Liver (tissue), 9 donors: ENCODE results near the gene ZSCAN21. TPM values are rescaled to one million over a fixed set of nuclear protein-coding genes. Genes with fewer than 3 reads are reported as not detected.

Experiments
- DNase-seq: peaks from one replicate; pipeline ENCODE4 v3.0.0-alpha.2; 2017; ENCODE audit warnings: low spot score
- H3K27ac ChIP-seq, 2 donors: one replicate each; pipeline ENCODE4 v1.7.0; 2013; ENCODE audit warnings: inconsistent platforms in 2 of 2, low read length in 2 of 2, control low read depth in 1 of 2, low read depth in 1 of 2, mild to moderate bottlenecking in 1 of 2
- H3K27me3 ChIP-seq, 4 donors: one replicate each; pipeline versions ENCODE4 v1.6.1 to v1.7.0; 2013; ENCODE audit warnings: low read length in 3 of 4, inconsistent platforms in 1 of 4, mild to moderate bottlenecking in 1 of 4, moderate library complexity in 1 of 4; ENCODE audit not compliant: control insufficient read depth in 4 of 4, insufficient read depth in 4 of 4
- H3K36me3 ChIP-seq, 4 donors: one replicate each; pipeline versions ENCODE4 v1.6.1 to v1.7.0; 2013; ENCODE audit warnings: low read length in 3 of 4, mild to moderate bottlenecking in 3 of 4, low read depth in 1 of 4, moderate library complexity in 1 of 4; ENCODE audit not compliant: control insufficient read depth in 4 of 4, insufficient read depth in 3 of 4
- H3K4me1 ChIP-seq, 4 donors: one replicate each; pipeline versions ENCODE4 v1.6.1 to v1.7.0; 2013; ENCODE audit warnings: low read length in 3 of 4, mild to moderate bottlenecking in 3 of 4, moderate library complexity in 1 of 4; ENCODE audit not compliant: control insufficient read depth in 4 of 4, insufficient read depth in 4 of 4
- H3K4me3 ChIP-seq, 3 donors: one replicate each; pipeline versions ENCODE4 v1.6.1 to v1.7.0; 2013; ENCODE audit warnings: low read length in 3 of 3, control low read depth in 1 of 3, low read depth in 1 of 3, mild to moderate bottlenecking in 1 of 3
- H3K9ac ChIP-seq, 2 donors: one replicate each; pipeline ENCODE4 v1.7.0; 2013; ENCODE audit warnings: low read length in 2 of 2, mild to moderate bottlenecking in 2 of 2, moderate library complexity in 2 of 2, control low read depth in 1 of 2, low read depth in 1 of 2
- H3K9me3 ChIP-seq, 4 donors: one replicate each; pipeline versions ENCODE4 v1.6.1 to v1.7.0; 2013; ENCODE audit warnings: low read length in 3 of 4; ENCODE audit not compliant: control insufficient read depth in 4 of 4
- ATF3 ChIP-seq: IDR thresholded peaks from 2 replicates; pipeline ENCODE4 v1.6.1; 2016; ENCODE audit warnings: antibody characterized with exemption
- CTCF ChIP-seq: fragments of 150-350 bp; IDR thresholded peaks from 2 replicates; pipeline ENCODE4 v1.5.1; 2017; ENCODE audit warnings: improper control_type of control experiment, low read depth, low read length; ENCODE audit not compliant: missing input control
- FOXA2 ChIP-seq: IDR thresholded peaks from 2 replicates; pipeline ENCODE4 v1.6.1; 2016; ENCODE audit warnings: antibody characterized with exemption
- GABPA ChIP-seq, 2 donors: IDR thresholded peaks in 1 of 2; conservative IDR thresholded peaks in 1 of 2; 2 replicates each; pipeline ENCODE4 v1.6.1; 2016; ENCODE audit warnings: antibody characterized with exemption in 2 of 2, mild to moderate bottlenecking in 1 of 2, moderate library complexity in 1 of 2
- HNF4A ChIP-seq, 2 donors: conservative IDR thresholded peaks; 2 replicates each; pipeline ENCODE4 v1.6.1; 2016; ENCODE audit warnings: antibody characterized with exemption in 2 of 2, mild to moderate bottlenecking in 2 of 2
- HNF4G ChIP-seq: IDR thresholded peaks from 2 replicates; pipeline ENCODE4 v1.6.1; 2016; ENCODE audit warnings: antibody characterized with exemption
- NR2F2 ChIP-seq: IDR thresholded peaks from 2 replicates; pipeline ENCODE4 v1.6.1; 2016; ENCODE audit warnings: antibody characterized with exemption
- RAD21 ChIP-seq, 2 donors: IDR thresholded peaks; 2 replicates each; pipeline ENCODE4 v1.6.1; 2016; ENCODE audit warnings: antibody characterized with exemption in 2 of 2, mild to moderate bottlenecking in 2 of 2
- REST ChIP-seq: IDR thresholded peaks from 2 replicates; pipeline ENCODE4 v1.6.1; 2016; ENCODE audit warnings: antibody characterized with exemption, mild to moderate bottlenecking
- RXRA ChIP-seq, 2 donors: IDR thresholded peaks; 2 replicates each; pipeline ENCODE4 v1.6.1; 2017 to 2018; ENCODE audit warnings: antibody characterized with exemption in 2 of 2, mild to moderate bottlenecking in 1 of 2
- TAF1 ChIP-seq: conservative IDR thresholded peaks from 2 replicates; pipeline ENCODE4 v1.6.1; 2016; ENCODE audit warnings: antibody characterized with exemption, mild to moderate bottlenecking
- YY1 ChIP-seq: IDR thresholded peaks from 2 replicates; pipeline ENCODE4 v1.6.1; 2016; ENCODE audit warnings: antibody characterized with exemption, mild to moderate bottlenecking
- WGBS: extraction: QIAGEN DNeasy Blood & Tissue Kit; methylation state at CpG from one replicate; pipeline ENCODE4 v1.1.7; 2013; 5-methylcytosine and 5-hydroxymethylcytosine counted together
- polyA plus RNA-seq, 2 donors: library from polyadenylated mRNA; stranded (reverse) in 1 of 2; unstranded in 1 of 2; fragments of 200-250 nt in 1 of 2; fragments of >200 nt in 1 of 2; fragmentation: Nextera tagmentation in 1 of 2; extraction: Ambion mirVana in 1 of 2; gene quantifications; one replicate each; pipeline versions ENCODE4 v1.2.1 to v1.2.3, GENCODE V29; 2013 to 2015
- total RNA-seq, 2 donors: library from RNA; depleted of rRNA; stranded (reverse); fragments of >200 nt; gene quantifications; one replicate each; pipeline ENCODE4 v1.2.3, GENCODE V29; 2014
- donor health status: healthy.
- donor health status: healthy.
- donor health status: healthy.
- donor health status: healthy.
- donor health status: healthy.

Gene ZSCAN21
- total and polyA plus RNA-seq, 4 donors, result 4.6 to 8.6 (median 6.9) TPM

- Histone ChIP-seq H3K27me3 (no peaks in the 10 kb centered on the region), H3K9ac (no peak overlapping the region), H3K27ac (no peak overlapping the region), H3K4me1 (peaks cover 0 to 26% (median 24%) of the 10 kb centered on the region in 4 donors), H3K4me3 (no peak overlapping the region), H3K9me3 (no peaks in the 10 kb centered on the region), H3K36me3 (peaks cover 0 to 3% (median 0%) of the 10 kb centered on the region in 4 donors)
- DNase-seq, result no peak
- no peak for TF ChIP-seq ATF3
- WGBS, result 87% methylated on average over 4 of the region's 4 CpGs
These were observed 894 bp upstream of the ZSCAN21 start for GRCh38 chr7:100048680-100049079.

GRCh38 chr7:100051611-100052010 is 2.0 kb downstream of the ZSCAN21 start:
- Histone ChIP-seq H3K27ac (no peak overlapping the region), H3K36me3 (peaks cover 0 to 3% (median 0%) of the 10 kb centered on the region in 4 donors), H3K27me3 (no peaks in the 10 kb centered on the region), H3K4me3 (no peak overlapping the region), H3K4me1 (peaks cover 0 to 23% (median 17%) of the 10 kb centered on the region in 4 donors), H3K9ac (peak overlapping the region in 1 of 2 donors; percentile 14), H3K9me3 (no peaks in the 10 kb centered on the region)
- no peak for DNase-seq
- 93% methylated on average over 3 of the region's 3 CpGs for WGBS
- TF ChIP-seq NR2F2, result no peak

GRCh38 chr7:100053215-100053614 is 3.6 kb downstream of the ZSCAN21 start:
- no peaks in the 10 kb centered on the region for H3K9me3 ChIP-seq
- peaks cover 3 to 16% (median 9%) of the 10 kb centered on the region in 4 donors for H3K36me3 ChIP-seq
- DNase-seq, result no peak
- H3K27me3 ChIP-seq, result no peaks in the 10 kb centered on the region
- TF ChIP-seq GABPA (IDR thresholded peaks at IDR 0.05 in 1 of 2, conservative IDR thresholded peaks at IDR 0.05 in 1 of 2), result no peak
- TF ChIP-seq CTCF, result peak; percentile 60
- TF ChIP-seq RAD21 (IDR thresholded peaks at IDR 0.05), result peak; percentile 87 to 89
- TF ChIP-seq HNF4G, result no peak
- TF ChIP-seq RXRA (IDR thresholded peaks at IDR 0.05), result peak in 1 of 2 donors; percentile 19
- TF ChIP-seq TAF1, result no peak
- 24% methylated on average over 3 of the region's 3 CpGs for WGBS
- peak overlapping the region in 1 of 2 donors; percentile 27 for H3K27ac ChIP-seq
- H3K4me3 ChIP-seq, result no peak overlapping the region
- no peak overlapping the region for H3K9ac ChIP-seq
- peaks cover 0 to 24% (median 17%) of the 10 kb centered on the region in 4 donors for H3K4me1 ChIP-seq

GRCh38 chr7:100057006-100057405 is 7.4 kb downstream of the ZSCAN21 start:
- Histone ChIP-seq H3K4me1 (peaks cover 0 to 8% (median 4%) of the 10 kb centered on the region in 4 donors), H3K9me3 (no peaks in the 10 kb centered on the region), H3K4me3 (no peak overlapping the region), H3K9ac (no peak overlapping the region), H3K36me3 (peaks cover 3 to 31% (median 24%) of the 10 kb centered on the region in 4 donors), H3K27me3 (no peaks in the 10 kb centered on the region), H3K27ac (no peak overlapping the region)
- WGBS, result 97% methylated on average over 10 of the region's 10 CpGs
- TF ChIP-seq REST (no peak), HNF4A (conservative IDR thresholded peaks at IDR 0.05) (no peak), TAF1 (no peak), YY1 (no peak), FOXA2 (no peak)
- no peak for DNase-seq
